ENCODE measurements around the gene TRIM14. TPM values are rescaled to one million over a fixed set of nuclear protein-coding genes. Genes with fewer than 3 reads are reported as not detected.

Gene TRIM14
- total RNA-seq, 1 experiment from 2014 or later = 12.5 TPM

- no peak overlapping the region for H3K4ac ChIP-seq (ENCODE audit: low read depth, low read length)
- Mint-ChIP-seq H3K27me3 (ENCODE audit: low read depth) (no peaks in the 10 kb centered on the region), H3K27ac (peak overlapping the region in 1 of 3 experiments; percentile 86; a peak in 2 of 7 replicates), H3K9me3 (no peaks in the 10 kb centered on the region), H3K36me3 (ENCODE audit: insufficient read depth in 1 of 3, low read depth in 3 of 3) (peaks cover 10 to 12% (median 10%) of the 10 kb centered on the region in 3 experiments; a peak in 5 of 7 replicates), H3K4me1 (peaks cover 12 to 19% of the 10 kb centered on the region in 2 experiments), H3K4me3 (no peak overlapping the region)
- H3K4me2 ChIP-seq (ENCODE audit: insufficient read depth, insufficient read length, low read length) = no peak overlapping the region
- no peak overlapping the region for H3K18ac ChIP-seq (ENCODE audit: insufficient read length, low read depth, low read length)
- H3K9ac ChIP-seq (ENCODE audit: extremely low read depth, insufficient read length, low read length) = no peak overlapping the region
- H4K91ac ChIP-seq (ENCODE audit: insufficient read length, low read depth, low read length) = no peak overlapping the region
- no peak overlapping the region for H2BK120ac ChIP-seq (ENCODE audit: low read depth, low read length, poor library complexity, severe bottlenecking)
- no peaks in the 10 kb centered on the region for H3K27me3 ChIP-seq (ENCODE audit: insufficient read depth, low read length)
- no peak overlapping the region for H2BK12ac ChIP-seq (ENCODE audit: insufficient read length, low read depth, low read length)
- H3K23me2 ChIP-seq (ENCODE audit: insufficient read length, low read depth, low read length, poor library complexity, severe bottlenecking) = no peaks in the 10 kb centered on the region
- H3K9me3 ChIP-seq (ENCODE audit: control insufficient read depth, low read depth, low read length) = no peaks in the 10 kb centered on the region
- H3K23ac ChIP-seq (ENCODE audit: insufficient read length, low read depth, low read length) = no peak overlapping the region
- H3K14ac ChIP-seq (ENCODE audit: insufficient read depth, low read length) = no peak overlapping the region
- H4K5ac ChIP-seq (ENCODE audit: insufficient read length, low read depth, low read length) = no peak overlapping the region
- WGBS (ENCODE audit: extremely low coverage, insufficient read length, low lambda C conversion rate) = no CpG with 5 or more reads among the region's 9 CpGs
- no peaks in the 10 kb centered on the region for H3K4me1 ChIP-seq (ENCODE audit: insufficient read depth, low read length)
- no peaks in the 10 kb centered on the region for H3K79me1 ChIP-seq (ENCODE audit: insufficient read depth, low read depth, low read length, poor library complexity, severe bottlenecking)
- no peak overlapping the region for H2BK5ac ChIP-seq (ENCODE audit: insufficient read length, low read length)
- H3T11ph ChIP-seq (ENCODE audit: low read length) = no peak overlapping the region
- H2BK20ac ChIP-seq (ENCODE audit: low read depth, low read length, poor library complexity, severe bottlenecking) = no peak overlapping the region
- no peak overlapping the region for H2AK5ac ChIP-seq (ENCODE audit: insufficient read length, low read length)
- DNase-seq = no peak
- H2AFZ ChIP-seq (ENCODE audit: low read length) = no peak overlapping the region
- H4K8ac ChIP-seq (replicated peaks; ENCODE audit: insufficient read length, low read depth, low read length) = no peak overlapping the region
- H2BK15ac ChIP-seq (ENCODE audit: low read depth, low read length) = no peak overlapping the region
- no peaks in the 10 kb centered on the region for H4K20me1 ChIP-seq (ENCODE audit: control insufficient read depth, insufficient read depth, insufficient read length)
- H3K27ac ChIP-seq (ENCODE audit: insufficient read length, low read depth, low read length) = no peak overlapping the region
- no peak for TF ChIP-seq CTCF (conservative IDR thresholded peaks at IDR 0.05)
- H3K56ac ChIP-seq (ENCODE audit: insufficient read length, low read depth, low read length) = no peak overlapping the region
- H3K79me2 ChIP-seq (ENCODE audit: insufficient read depth, low read length) = no peaks in the 10 kb centered on the region
Measured at GRCh38 chr9:98132158-98132557, 13.1 kb upstream of the TRIM14 start.
